ENCODE results near the gene SOWAHB. TPM values are rescaled to one million over a fixed set of nuclear protein-coding genes. Genes with fewer than 3 reads are reported as not detected.

SOWAHB gene
- total RNA-seq, 6 donors from 2014 or later: 1.3 to 8.4 (median 3.4) TPM

- H3K4me3 ChIP-seq: no peak overlapping the region
- no peak for DNase-seq
- H3K27me3 ChIP-seq: no peaks in the 10 kb centered on the region
- H3K27ac ChIP-seq: no peak overlapping the region
- no peaks in the 10 kb centered on the region for H3K4me1 ChIP-seq
- no peaks in the 10 kb centered on the region for H3K9me3 ChIP-seq
- 85 to 86% methylated on average over 5 of the region's 5 CpGs for WGBS, 2 donors
- TF ChIP-seq CTCF (IDR thresholded peaks at IDR 0.05): no peak
- TF ChIP-seq POLR2A (IDR thresholded peaks at IDR 0.05): no peak
- TF ChIP-seq EP300 (IDR thresholded peaks at IDR 0.05): no peak
- no peaks in the 10 kb centered on the region for H3K36me3 ChIP-seq
- no peak for ATAC-seq (ENCODE audit: low FRiP score in 2 of 2)
Observed at GRCh38 chr4:76923619-76924357, 25.8 kb upstream of the SOWAHB start.

GRCh38 chr4:76920715-76921114 is 22.8 kb upstream of the SOWAHB start:
- no peak for DNase-seq

GRCh38 chr4:76909711-76910110 is 11.8 kb upstream of the SOWAHB start:
- DNase-seq (no peak), ATAC-seq (ENCODE audit: low FRiP score in 2 of 2) (no peak)
- Histone ChIP-seq H3K36me3 (no peaks in the 10 kb centered on the region), H3K27ac (no peak overlapping the region), H3K4me1 (no peaks in the 10 kb centered on the region), H3K4me3 (no peak overlapping the region), H3K27me3 (no peaks in the 10 kb centered on the region), H3K9me3 (no peaks in the 10 kb centered on the region)
- 97 to 100% methylated on average over 1 of the region's 1 CpG for WGBS, 2 donors
- TF ChIP-seq EP300 (IDR thresholded peaks at IDR 0.05): no peak

More at GRCh38 chr4:76920715-76921114, 22.8 kb upstream of the SOWAHB start:
- H3K27ac ChIP-seq: no peak overlapping the region
- no peaks in the 10 kb centered on the region for H3K27me3 ChIP-seq
- H3K9me3 ChIP-seq: no peaks in the 10 kb centered on the region
- H3K4me3 ChIP-seq: no peak overlapping the region
- TF ChIP-seq CTCF (IDR thresholded peaks at IDR 0.05) (no peak), EP300 (IDR thresholded peaks at IDR 0.05) (no peak), POLR2AphosphoS5 (IDR thresholded peaks at IDR 0.05) (no peak), POLR2A (IDR thresholded peaks at IDR 0.05) (no peak)
- no peak for ATAC-seq (ENCODE audit: low FRiP score in 2 of 2)
- H3K36me3 ChIP-seq: no peaks in the 10 kb centered on the region
- no peaks in the 10 kb centered on the region for H3K4me1 ChIP-seq

- H3K36me3 ChIP-seq: no peaks in the 10 kb centered on the region
- ATAC-seq (ENCODE audit: low FRiP score in 2 of 2) (no peak), DNase-seq (no peak)
- no peaks in the 10 kb centered on the region for H3K9me3 ChIP-seq
- TF ChIP-seq POLR2A (IDR thresholded peaks at IDR 0.05) (no peak), POLR2AphosphoS5 (IDR thresholded peaks at IDR 0.05) (no peak), EP300 (IDR thresholded peaks at IDR 0.05) (no peak), CTCF (IDR thresholded peaks at IDR 0.05) (no peak)
- no peaks in the 10 kb centered on the region for H3K4me1 ChIP-seq
- no peak overlapping the region for H3K4me3 ChIP-seq
- WGBS, 2 donors: 53 to 65% methylated on average over 1 of the region's 1 CpG
- H3K27ac ChIP-seq: no peak overlapping the region
- no peaks in the 10 kb centered on the region for H3K27me3 ChIP-seq
Observed at GRCh38 chr4:76905521-76905920, 7.6 kb upstream of the SOWAHB start.

- no peaks in the 10 kb centered on the region for H3K36me3 ChIP-seq
- ATAC-seq (ENCODE audit: low FRiP score in 2 of 2): no peak
Observed at GRCh38 chr4:76904646-76905190, 6.8 kb upstream of the SOWAHB start.

More at GRCh38 chr4:76904646-76905190, 6.8 kb upstream of the SOWAHB start:
- no peaks in the 10 kb centered on the region for H3K9me3 ChIP-seq
- no peaks in the 10 kb centered on the region for H3K27me3 ChIP-seq
- H3K27ac ChIP-seq: no peak overlapping the region
- DNase-seq: no peak
- no peak overlapping the region for H3K4me3 ChIP-seq
- 78 to 83% methylated on average over 3 to 4 of the region's 4 CpGs for WGBS, 2 donors
- TF ChIP-seq POLR2AphosphoS5 (IDR thresholded peaks at IDR 0.05) (no peak), POLR2A (IDR thresholded peaks at IDR 0.05) (no peak), CTCF (IDR thresholded peaks at IDR 0.05) (no peak), EP300 (IDR thresholded peaks at IDR 0.05) (no peak)
- H3K4me1 ChIP-seq: no peaks in the 10 kb centered on the region

All from upper lobe of left lung (tissue), 6 donors.